B cell (primary cell): ENCODE results near the gene CHAF1A. TPM values are rescaled to one million over a fixed set of nuclear protein-coding genes. Genes with fewer than 3 reads are reported as not detected.

Experiments used
- ATAC-seq: fragments of 200-7000 bp; cut with Tn5 transposase; one replicate; pipeline ENCODE4 v1.10.0; 2021; ENCODE audit warnings: low read depth, mild to moderate bottlenecking, moderate number of reproducible peaks, moderate library complexity
- CTCF ChIA-PET: fragments of 350-600 bp; sonication (Branson Sonifier 250); formaldehyde crosslinking; loops from one replicate; lab custom pipeline; 2021; ENCODE audit warnings: antibody characterized with exemption, inconsistent platforms; lab: Charles Lee
- POLR2A ChIA-PET: fragments of 350-600 bp; sonication (Branson Sonifier 250); formaldehyde crosslinking; loops from one replicate; lab custom pipeline; 2021; ENCODE audit warnings: antibody characterized with exemption; lab: Charles Lee
- DNase-seq: peaks from one replicate; pipeline ENCODE4 v3.0.0; 2013
- H2AFZ ChIP-seq: 2 replicates; pipeline ENCODE4 v1.6.1; 2012; ENCODE audit warnings: mild to moderate bottlenecking, low read depth, low read length; ENCODE audit not compliant: insufficient read depth, poor library complexity, severe bottlenecking
- H3K27ac ChIP-seq, 2 donors: 1 replicate in 1 of 2; 2 replicates in 1 of 2; pipeline ENCODE4 v1.5.1; 2012 to 2013; ENCODE audit warnings: low read length in 2 of 2, mild to moderate bottlenecking in 2 of 2, moderate library complexity in 1 of 2
- H3K27me3 ChIP-seq, 4 experiments: fragments of 200-600 bp in 1 of 4; sonication (generic) in 1 of 4; replicated peaks in 1 of 4; 1 replicate in 2 of 4; 2 replicates in 2 of 4; pipeline versions ENCODE4 v1.6.1 to v1.7.0; 2013 to 2016; ENCODE audit warnings: low read length in 3 of 4, mild to moderate bottlenecking in 2 of 4, mixed read lengths in 1 of 4, moderate library complexity in 1 of 4; ENCODE audit not compliant: insufficient read depth in 4 of 4, control insufficient read depth in 3 of 4; ENCODE audit errors: control extremely low read depth in 1 of 4
- H3K36me3 ChIP-seq, 2 experiments: replicated peaks in 1 of 2; 1 replicate in 1 of 2; 2 replicates in 1 of 2; pipeline versions ENCODE4 v1.6.1 to v1.7.1; 2013; ENCODE audit warnings: low read length in 1 of 2; ENCODE audit not compliant: insufficient read depth in 2 of 2, control insufficient read depth in 1 of 2; ENCODE audit errors: control extremely low read depth in 1 of 2, extremely low read depth in 1 of 2
- H3K4me1 ChIP-seq, 2 donors: fragments of 200-600 bp in 1 of 2; sonication (generic) in 1 of 2; 1 replicate in 1 of 2; 2 replicates in 1 of 2; pipeline versions ENCODE4 v1.5.1 to v1.6.1; 2013 to 2017; ENCODE audit warnings: low read length in 2 of 2; ENCODE audit not compliant: control insufficient read depth in 2 of 2, insufficient read depth in 2 of 2
- H3K4me2 ChIP-seq: replicated peaks from 2 replicates; pipeline ENCODE3; 2012; ENCODE audit warnings: mild to moderate bottlenecking, low read depth, low read length; ENCODE audit not compliant: poor library complexity, severe bottlenecking
- H3K4me3 ChIP-seq, 5 experiments: fragments of 200-600 bp in 1 of 5; sonication (generic) in 1 of 5; 1 replicate in 3 of 5; 2 replicates in 2 of 5; pipeline versions ENCODE4 v1.5.1 to v1.7.0; 2011 to 2016; ENCODE audit warnings: low read length in 4 of 5, mild to moderate bottlenecking in 4 of 5, low read depth in 2 of 5, control low read depth in 1 of 5, moderate library complexity in 1 of 5; ENCODE audit not compliant: insufficient read depth in 1 of 5; ENCODE audit errors: control extremely low read depth in 1 of 5, extremely low read depth in 1 of 5
- H3K79me2 ChIP-seq: fragments of 200-600 bp; sonication (generic); one replicate; pipeline ENCODE4 v1.6.0; 2016; ENCODE audit warnings: low read length; ENCODE audit not compliant: control insufficient read depth, insufficient read depth
- H3K9ac ChIP-seq: fragments of 200-600 bp; sonication (generic); 2 replicates; pipeline ENCODE4 v1.6.1; 2017; ENCODE audit warnings: mild to moderate bottlenecking, low read length, moderate library complexity
- H3K9me3 ChIP-seq, 3 donors: one replicate each; pipeline versions ENCODE4 v1.6.1 to v1.7.1; 2013; ENCODE audit warnings: low read length in 2 of 3; ENCODE audit not compliant: control insufficient read depth in 2 of 3, insufficient read depth in 1 of 3; ENCODE audit errors: control extremely low read depth in 1 of 3
- H4K20me1 ChIP-seq: 2 replicates; pipeline ENCODE4 v1.6.0; 2012; ENCODE audit warnings: mild to moderate bottlenecking, low read length; ENCODE audit not compliant: insufficient read depth, control insufficient read depth, poor library complexity, severe bottlenecking
- H3K27ac Mint-ChIP-seq: one replicate; pipeline ENCODE4 v1.8.0; 2021; ENCODE audit warnings: mixed read lengths
- H3K27me3 Mint-ChIP-seq: one replicate; pipeline ENCODE4 v1.8.0; 2021; ENCODE audit warnings: mixed read lengths
- H3K4me1 Mint-ChIP-seq: one replicate; pipeline ENCODE4 v1.8.0; 2021; ENCODE audit warnings: mixed read lengths
- H3K4me3 Mint-ChIP-seq: one replicate; pipeline ENCODE4 v1.8.0; 2021; ENCODE audit warnings: mixed read lengths
- H3K9me3 Mint-ChIP-seq: one replicate; pipeline ENCODE4 v1.8.0; 2022; ENCODE audit warnings: mixed read lengths; ENCODE audit not compliant: insufficient read depth
- CTCF ChIP-seq: fragments of 200-600 bp; IDR thresholded peaks from one replicate; pipeline ENCODE4 v1.8.0; 2022; ENCODE audit warnings: antibody characterized with exemption, mild to moderate bottlenecking
- EZH2 ChIP-seq: IDR thresholded peaks from 2 replicates; pipeline ENCODE4 v1.6.1; 2012; ENCODE audit warnings: borderline replicate concordance, low read depth, mild to moderate bottlenecking, moderate library complexity, low read length; ENCODE audit not compliant: insufficient read depth, poor library complexity, severe bottlenecking
- WGBS: methylation state at CpG from one replicate; pipeline ENCODE4 v1.1.5; 2013; ENCODE audit warnings: missing lambda C conversion rate; ENCODE audit not compliant: insufficient coverage; 5-methylcytosine and 5-hydroxymethylcytosine counted together
- intact Hi-C: fragments of 100-400 bp; cut with micrococcal nuclease; formaldehyde crosslinking; loops from one replicate; pipeline ENCODE4 v1.10.0; 2022
- polyA plus RNA-seq: library from polyadenylated mRNA; depleted of rRNA; stranded (reverse); fragments of >200 nt; gene quantifications from 2 replicates; pipeline ENCODE4 v1.2.3, GENCODE V29; 2012
- total RNA-seq, 2 donors: library from RNA; stranded (reverse); fragments of 120-200 nt in 1 of 2; gene quantifications; 1 replicate in 1 of 2; 2 replicates in 1 of 2; pipeline versions ENCODE4 v1.2.3 to v1.2.4, GENCODE V29; 2013 to 2022

CHAF1A gene
- total and polyA plus RNA-seq, 2 donors (not counting 1 experiment from before 2014, with no cell fraction given), result 15.1 to 19.7 TPM

- H3K79me2 ChIP-seq, result peaks cover 18% of the 10 kb centered on the region
- H3K9me3 ChIP-seq, result no peaks in the 10 kb centered on the region
- ATAC-seq, result peak; percentile 95
- peaks cover 35% of the 10 kb centered on the region for H4K20me1 ChIP-seq
- H3K4me3 ChIP-seq, result peak within 1 kb of the TSS; percentile 52 to 76 (median 64)
- Mint-ChIP-seq H3K4me3 (peak within 1 kb of the TSS; percentile 89), H3K27ac (peak within 1 kb of the TSS; percentile 95), H3K9me3 (no peaks in the 10 kb centered on the region), H3K4me1 (peaks cover 24% of the 10 kb centered on the region), H3K27me3 (no peaks in the 10 kb centered on the region)
- peak; percentile 98 for DNase-seq
- peak within 1 kb of the TSS; percentile 77 for H2AFZ ChIP-seq
- 17% methylated on average over 33 of the region's 52 CpGs for WGBS
- peak within 1 kb of the TSS; percentile 73 for H3K9ac ChIP-seq
- intact Hi-C loops, result loop anchor here (1.0 to 5.0 kb wide), 6 partner anchors 13 to 1021 kb away; partner anchors contain the start of genes MPND, SH3GL1 and YJU2
- peaks cover 0 to 6% of the 10 kb centered on the region in 2 experiments for H3K36me3 ChIP-seq
- H3K27ac ChIP-seq, result peak within 1 kb of the TSS; percentile 60 to 74
- POLR2A ChIA-PET, result interaction anchor here (0.7 to 1.2 kb wide), 5 partner anchors 13 to 1644 kb away, joined by 3 to 13 read pairs (median 4); partner anchors contain the start of gene CHAF1A
- H3K27me3 ChIP-seq, result no peaks in the 10 kb centered on the region
- H3K4me2 ChIP-seq, result peak within 1 kb of the TSS; percentile 98
- TF ChIP-seq CTCF (no peak), EZH2 (no peak)
- H3K4me1 ChIP-seq, result peaks cover 9 to 19% of the 10 kb centered on the region in 2 donors
- CTCF ChIA-PET, result interaction anchor here (1.0 kb wide), 2 partner anchors 13 to 14 kb away, joined by 3 read pairs; no protein-coding TSS in a partner anchor
These were observed 55.4 kb downstream of the CHAF1A start, which contains the start of gene UBXN6 for GRCh38 chr19:4457654-4458395. Gene UBXN6 (minus strand): TSS chr19:4457794. CDS start chr19:4457697, 97 bp downstream.
